ENCODE data around the gene OSBP2.
A peak's percentile ranks its signal among the peaks of the same experiment; 100 is the strongest.

The OSBP2 gene

GRCh38 chr22:30720263-30720837 is 25.7 kb downstream of the OSBP2 start:
- DNase-seq: peak; percentile 16

DNA sequence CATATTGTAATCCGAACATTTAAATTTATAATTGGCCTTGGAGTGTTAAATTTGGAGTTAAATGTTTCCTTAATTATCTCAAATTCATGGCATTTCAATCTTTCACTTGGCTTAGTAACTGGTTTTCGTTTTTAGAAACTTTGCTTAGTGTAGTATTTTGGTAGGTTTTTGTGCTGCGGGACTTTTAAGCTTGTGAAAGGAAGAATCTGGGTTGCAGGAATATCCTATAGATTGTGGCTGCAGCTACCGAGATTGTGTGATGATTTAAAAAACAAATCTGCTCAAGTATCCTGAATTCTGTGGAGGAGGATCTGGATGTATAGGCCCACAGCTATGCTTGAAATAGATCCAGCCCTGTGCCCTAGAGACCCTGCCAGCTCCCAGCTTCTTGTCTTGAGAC is 27.1 kb downstream of the OSBP2 start:
- DNase-seq: peak; percentile 12

DNA sequence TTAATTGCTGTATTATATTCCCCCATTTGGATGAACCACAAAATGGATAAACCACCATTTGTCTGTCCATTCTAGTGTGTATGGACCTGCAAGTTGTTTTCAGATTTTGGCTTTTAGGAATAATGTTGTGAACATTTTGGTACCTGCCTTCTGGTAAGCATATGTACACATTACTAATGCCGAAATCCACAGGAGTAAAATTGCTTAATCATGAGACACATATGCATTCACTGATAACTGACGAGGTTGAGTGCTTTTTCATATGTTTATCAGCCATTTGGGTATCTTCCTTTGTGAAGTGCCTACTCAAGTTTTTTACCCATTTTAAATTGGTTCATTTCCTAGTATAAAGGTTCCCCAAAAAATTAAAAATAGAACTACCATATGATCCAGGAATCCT is 34.2 kb downstream of the OSBP2 start:
- DNase-seq: no peak

DNA sequence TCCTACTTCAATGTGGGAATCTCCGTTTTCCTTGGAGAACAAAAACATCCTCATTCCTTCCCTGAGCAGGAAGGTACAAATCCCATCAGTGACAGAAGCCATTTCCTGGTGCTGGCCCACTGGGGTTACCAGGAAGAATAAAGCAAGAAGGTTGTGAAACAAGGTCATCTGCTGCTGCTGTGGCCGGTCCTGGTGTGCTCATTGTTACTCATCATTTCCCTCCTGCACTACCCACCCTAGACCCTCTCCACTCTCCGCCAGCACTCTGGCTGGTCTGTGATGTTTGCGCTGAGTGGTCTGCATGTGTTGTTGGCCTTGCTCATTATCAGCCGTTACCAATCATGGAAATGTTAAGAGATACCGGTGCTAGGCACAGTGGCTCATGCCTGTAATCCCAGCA is 37.0 kb downstream of the OSBP2 start:
- DNase-seq: peak; percentile 24

- peak; percentile 49 for DNase-seq
Observed at GRCh38 chr22:30732426-30732825, 37.8 kb downstream of the OSBP2 start.

GRCh38 chr22:30733181-30733631 is 38.5 kb downstream of the OSBP2 start:
- peak; percentile 43 for DNase-seq

DNA sequence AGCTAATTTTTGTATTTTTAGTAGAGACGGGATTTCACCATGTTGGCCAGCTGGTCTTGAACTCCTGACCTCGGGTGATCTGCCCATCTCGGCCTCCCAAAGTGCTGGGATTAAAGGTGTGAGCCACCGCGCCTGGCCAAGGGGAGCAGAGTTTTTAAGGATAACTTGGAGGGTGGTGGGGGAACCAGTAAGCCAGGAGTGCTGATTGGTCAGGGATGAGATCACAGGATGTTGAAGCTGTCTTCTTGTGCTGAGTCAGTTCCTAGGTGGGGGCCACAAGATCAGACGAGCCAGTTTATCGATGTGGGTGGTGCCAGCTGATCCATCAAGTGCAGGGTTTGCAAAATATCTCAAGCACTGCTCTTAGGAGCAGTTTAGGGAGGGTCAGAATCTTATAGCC is 45.3 kb downstream of the OSBP2 start:
- DNase-seq: peak; percentile 60

- DNase-seq: peak; percentile 69
Observed at GRCh38 chr22:30740511-30740910, 45.8 kb downstream of the OSBP2 start.

- DNase-seq: peak; percentile 61
Observed at GRCh38 chr22:30742291-30743256, 47.9 kb downstream of the OSBP2 start.

DNA sequence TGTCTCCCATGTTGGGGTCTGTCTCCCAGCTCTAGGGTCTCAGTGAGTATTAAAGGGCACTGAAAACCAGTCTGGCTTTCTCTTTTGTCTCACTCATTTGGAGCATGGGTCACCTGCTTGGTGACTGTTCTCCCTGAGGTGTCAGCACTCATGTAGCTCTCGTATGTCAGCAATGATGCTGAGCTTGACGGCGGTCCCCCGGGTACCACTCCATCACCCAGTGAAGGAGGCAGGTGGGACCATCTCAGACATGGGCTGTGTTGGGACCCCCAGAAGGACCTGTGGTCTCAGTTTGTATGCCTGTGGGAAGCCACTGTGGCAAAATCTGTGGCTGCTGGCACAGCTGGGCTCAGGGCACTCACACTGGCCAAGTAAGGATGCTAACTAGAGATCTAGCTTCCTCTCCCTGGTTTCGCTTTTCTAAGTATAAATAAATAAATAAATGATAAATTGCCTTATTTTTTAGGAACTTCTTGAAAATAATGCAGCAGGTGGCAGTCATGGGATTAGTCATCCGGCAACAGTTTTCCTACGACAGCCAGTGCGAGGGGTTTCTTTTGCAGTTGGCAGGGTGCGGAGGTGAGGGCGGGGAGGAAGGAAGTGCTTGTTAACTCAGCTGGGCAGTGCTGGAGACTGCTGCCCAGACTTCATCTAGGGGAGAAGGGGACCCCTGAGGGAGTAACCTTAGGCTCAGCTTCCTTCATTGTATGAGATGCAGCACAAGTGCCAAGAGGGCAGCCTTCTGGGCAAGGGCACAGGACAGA is 48.8 kb downstream of the OSBP2 start:
- DNase-seq: peak; percentile 63

DNA sequence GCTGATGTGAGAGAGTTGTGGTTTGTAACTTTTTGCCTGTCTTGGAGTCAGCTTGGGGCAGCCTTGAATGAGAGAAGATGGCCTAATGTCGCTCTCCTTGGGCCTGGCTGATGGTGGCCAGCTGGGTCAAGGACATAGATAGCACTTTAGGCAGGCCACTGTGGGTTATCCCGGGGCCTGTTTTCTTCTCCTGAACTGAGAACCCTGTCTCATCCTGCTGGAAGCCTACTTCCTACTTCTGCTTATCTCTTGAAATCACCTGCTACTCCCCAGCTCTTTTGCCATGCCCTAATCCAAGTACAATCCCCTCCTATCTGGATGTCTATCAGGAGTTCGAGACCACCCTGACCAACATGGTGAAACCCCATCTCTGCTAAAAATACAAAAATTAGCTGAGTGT is 49.5 kb downstream of the OSBP2 start:
- peak; percentile 43 for DNase-seq

- peak; percentile 8 for DNase-seq
Observed at GRCh38 chr22:30747493-30747892, 52.8 kb downstream of the OSBP2 start.

DNA sequence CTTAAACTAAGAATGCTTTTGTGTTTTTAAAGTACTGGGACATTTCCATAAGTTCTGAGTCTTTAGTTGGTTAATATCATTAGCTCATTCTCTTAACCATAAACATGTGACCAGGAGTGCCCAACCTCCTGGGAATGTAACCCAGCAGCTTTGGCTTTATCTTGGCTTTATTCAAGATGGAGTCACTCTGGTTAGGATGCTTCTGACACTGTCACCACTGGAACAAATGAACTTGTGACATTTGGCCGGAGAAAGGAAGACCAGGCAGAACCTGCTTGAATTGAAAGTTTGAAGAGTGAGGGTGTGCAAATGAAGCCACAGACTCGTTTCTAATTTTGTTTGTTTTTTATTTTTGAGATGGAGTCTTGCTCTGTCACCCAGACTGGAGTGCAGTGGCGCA is 54.6 kb downstream of the OSBP2 start:
- DNase-seq: no peak

DNA sequence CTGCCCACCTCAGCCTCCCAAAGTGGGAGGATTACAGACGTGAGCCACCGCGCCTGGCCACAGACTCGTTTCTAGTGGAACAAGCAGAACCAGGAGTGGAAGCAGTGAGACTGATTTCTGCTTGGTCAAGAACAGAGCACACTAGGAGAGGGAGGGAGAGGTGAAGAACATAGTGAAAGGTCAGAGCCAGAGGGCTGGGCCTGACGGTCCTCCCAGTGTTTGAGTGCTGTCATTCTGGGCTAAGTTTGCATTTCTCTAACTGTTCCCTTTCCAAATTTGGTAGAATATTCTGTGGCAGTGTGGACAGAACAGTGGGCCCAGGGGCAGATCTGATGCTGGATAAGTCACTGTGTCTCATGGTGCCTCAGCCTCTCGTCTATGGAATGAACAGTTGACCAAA is 55.2 kb downstream of the OSBP2 start:
- peak; percentile 31 for DNase-seq

- peak; percentile 28 for DNase-seq
Observed at GRCh38 chr22:30751529-30751928, 56.9 kb downstream of the OSBP2 start.

GRCh38 chr22:30752771-30753170 is 58.1 kb downstream of the OSBP2 start:
- peak; percentile 0 for DNase-seq

- DNase-seq: no peak
Observed at GRCh38 chr22:30753701-30754100, 59.0 kb downstream of the OSBP2 start.

- DNase-seq: peak; percentile 49
Observed at GRCh38 chr22:30754521-30754920, 59.8 kb downstream of the OSBP2 start.

DNA sequence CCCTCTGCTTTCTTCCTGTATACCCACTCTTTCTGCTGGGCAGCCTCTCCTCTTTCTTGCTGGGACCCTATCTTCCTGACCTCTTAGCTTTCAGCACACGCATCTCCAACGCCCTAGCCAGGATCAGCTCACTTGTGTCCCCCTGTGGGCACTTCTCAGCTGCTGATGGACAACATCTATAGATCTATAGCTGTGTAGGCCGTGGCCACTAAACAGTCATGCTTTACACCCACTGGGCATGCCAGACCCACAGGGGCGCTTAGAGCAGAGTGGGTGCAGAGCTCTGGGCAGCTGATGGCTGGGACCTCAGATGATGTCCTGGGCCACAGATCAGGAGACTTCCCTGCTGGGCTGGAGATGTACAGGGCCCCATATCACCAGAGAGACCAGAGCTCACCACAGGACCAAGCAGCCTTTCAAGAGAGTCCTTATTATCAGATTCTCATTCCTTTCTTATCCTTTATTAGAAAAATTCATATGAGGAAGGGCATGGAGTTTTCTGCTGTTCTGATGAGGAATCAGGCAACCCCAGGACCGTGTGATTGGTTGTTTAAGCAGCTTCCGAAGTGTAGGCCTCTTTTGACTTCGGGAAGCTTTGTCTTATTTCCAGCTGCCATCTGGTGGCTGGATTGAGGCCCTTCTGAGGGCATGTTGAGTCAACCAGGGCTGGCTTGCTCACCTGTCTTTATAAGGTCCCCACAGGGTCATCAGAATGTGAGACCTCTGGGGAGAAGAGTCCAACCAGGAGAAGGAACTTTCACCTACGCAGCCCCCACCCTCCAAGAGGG is 60.5 kb downstream of the OSBP2 start:
- peak; percentile 80 for DNase-seq

DNA sequence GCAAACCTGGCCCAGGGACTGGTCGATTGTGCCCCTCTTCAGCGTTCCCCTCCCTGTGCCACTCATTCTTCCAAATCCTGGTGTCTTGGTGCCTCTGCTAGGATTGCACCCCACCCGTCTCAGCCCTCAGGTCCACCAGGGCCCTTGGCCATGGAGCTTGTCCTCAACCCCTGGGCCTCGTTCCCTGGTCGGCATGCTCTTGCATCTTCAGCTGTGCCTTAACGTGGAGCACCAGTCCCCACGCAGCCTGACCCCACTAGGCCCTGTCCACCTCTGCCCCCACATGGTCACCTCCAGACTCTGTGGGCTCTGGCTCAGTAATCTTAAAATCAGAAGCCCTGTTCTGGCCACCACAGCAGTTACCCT is 61.1 kb downstream of the OSBP2 start:
- no peak for DNase-seq

DNA sequence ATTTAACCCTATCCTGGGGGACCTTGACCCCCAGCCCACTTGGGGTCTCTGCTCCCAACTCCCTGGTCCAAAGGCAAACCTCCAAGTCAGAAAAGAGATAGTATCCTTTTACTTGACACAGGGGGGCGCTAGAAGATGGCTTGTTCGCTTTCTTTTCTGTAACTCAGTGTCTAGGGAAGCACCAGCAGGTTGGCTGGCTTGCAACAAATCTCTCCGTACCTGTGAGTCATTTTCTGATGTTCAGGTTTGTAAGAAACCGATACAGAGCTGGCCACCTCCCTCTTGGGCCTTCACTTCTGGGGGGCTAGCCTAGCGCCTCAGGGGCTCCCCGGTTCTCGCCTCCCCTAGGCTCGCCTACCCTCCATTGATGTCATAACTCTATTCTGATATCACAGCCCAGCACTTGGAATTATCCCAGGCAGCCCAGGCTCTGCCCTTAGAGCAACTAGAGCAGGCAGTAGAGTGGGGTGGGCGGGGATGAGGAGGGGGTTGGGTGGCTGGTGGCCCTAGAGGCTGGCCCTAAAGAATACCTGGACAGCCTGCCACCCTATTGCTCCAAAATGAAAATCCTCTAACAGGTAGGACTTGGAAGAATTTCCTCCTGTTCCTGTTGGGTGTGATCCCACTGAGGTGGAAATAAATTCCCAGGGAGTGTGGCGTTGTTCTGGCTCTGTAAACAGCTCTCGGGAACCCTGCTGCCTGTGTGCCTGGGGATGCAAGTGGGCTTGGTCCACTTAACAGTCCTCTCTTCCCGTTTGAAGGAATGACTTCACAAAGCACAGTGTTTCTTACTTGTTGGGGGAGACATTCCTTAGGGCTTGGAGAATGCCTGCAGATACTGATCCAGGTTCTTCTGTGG is 69.4 kb downstream of the OSBP2 start:
- peak; percentile 72 for DNase-seq

DNA sequence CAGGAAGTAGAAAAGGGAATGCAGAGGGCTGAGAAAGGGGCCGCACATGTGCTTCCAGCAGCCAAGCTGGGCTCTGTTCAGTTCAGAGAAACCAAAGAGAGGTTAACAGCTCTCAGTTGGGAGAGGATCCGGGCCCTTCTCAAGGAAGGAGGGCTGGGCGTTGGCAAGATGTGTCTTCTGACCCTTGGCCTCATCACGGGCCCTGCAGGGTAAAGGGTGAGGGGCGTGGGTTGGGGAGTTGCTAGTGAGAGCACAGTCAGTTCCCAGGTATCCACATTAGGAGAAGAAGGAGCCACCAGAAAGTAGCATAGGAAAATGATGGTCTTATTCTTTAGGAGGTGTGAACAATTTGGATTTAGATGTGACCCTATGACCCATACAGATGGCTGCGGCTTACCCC is 73.0 kb downstream of the OSBP2 start:
- DNase-seq: no peak

Data from activated effector memory CD4-positive, alpha-beta T cell treated with anti-CD3 and anti-CD28 coated beads, Interleukin-2, amount 50 U/mL, for 16 hours (primary cell).